ENCODE results near the gene NRIP2.

GRCh38 chr12:2858334-2858733 lies 23.5 kb upstream of the NRIP2 start:
- TF ChIP-seq CTCF (IDR thresholded peaks at IDR 0.05) (no peak), POLR2A (IDR thresholded peaks at IDR 0.05) (no peak)

Data from Peyer's patch (tissue), 4 donors.